HG03442 (cell line): Measurements from ENCODE around the gene TRDN.

ENCODE experiments used
- ATAC-seq: cut with Tn5 transposase; IDR thresholded peaks from one replicate; pipeline ENCODE4 v1.9.1; 2021; ENCODE audit warnings: mild to moderate bottlenecking, moderate library complexity; ENCODE audit not compliant: unreplicated experiment

TRDN gene

DNA sequence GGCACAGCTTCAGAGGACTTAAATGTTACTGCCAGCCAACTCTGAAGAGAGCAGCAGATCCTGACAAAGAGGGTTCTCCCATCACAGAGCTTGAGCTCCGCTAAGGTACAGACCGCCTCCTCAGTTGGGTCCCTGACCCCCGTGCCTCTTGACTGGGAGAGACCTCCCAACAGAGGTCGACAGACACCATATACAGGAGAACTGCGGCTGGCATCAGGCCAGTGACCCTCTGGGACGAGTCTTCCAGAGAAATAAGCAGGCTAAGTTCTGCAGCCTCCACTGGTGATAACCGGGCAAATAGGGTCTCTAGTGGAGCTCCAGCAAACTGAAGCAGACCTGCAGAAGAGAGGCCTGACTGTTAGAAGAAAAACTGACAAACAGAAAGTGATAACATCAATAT lies 453.8 kb downstream of the TRDN start:
- ATAC-seq: no peak

- no peak for ATAC-seq
These were observed 460.0 kb downstream of the TRDN start for GRCh38 chr6:123176706-123177105.

DNA sequence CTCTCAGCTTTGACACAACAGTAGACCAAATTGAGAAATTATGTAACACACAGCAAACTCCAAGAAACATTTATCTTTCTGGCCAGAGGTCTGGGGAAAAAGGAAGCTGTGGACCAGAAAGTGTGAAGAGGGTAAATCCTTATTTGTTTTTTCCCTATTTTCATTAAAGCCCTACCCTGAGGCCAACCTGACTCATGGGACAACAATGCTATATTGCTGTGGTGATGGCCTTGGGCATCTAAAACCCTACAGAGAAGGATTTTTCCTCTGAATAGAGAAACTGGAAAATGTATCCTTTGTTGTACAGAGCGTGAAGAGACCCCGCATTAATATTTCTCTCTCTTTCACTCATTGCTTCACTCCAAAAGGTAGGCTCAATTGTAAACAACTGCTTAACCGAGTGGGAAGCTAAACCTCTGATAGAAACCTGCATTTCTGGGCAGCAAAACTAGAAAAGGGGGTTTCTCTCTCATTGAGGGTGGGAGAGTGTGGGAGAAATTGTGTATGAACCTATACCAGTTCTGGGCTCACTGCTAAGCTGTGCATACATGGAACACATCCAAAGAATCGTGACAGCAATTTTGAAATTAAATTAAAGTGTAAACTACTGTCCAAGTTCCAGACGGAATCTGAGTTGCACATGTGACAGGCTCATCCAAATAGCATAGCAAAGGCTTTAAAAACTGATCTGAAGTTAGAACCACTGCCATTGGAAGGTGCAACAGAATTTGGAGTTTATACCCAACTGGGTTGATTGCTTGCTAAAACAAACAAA lies 465.2 kb downstream of the TRDN start:
- ATAC-seq: no peak

DNA sequence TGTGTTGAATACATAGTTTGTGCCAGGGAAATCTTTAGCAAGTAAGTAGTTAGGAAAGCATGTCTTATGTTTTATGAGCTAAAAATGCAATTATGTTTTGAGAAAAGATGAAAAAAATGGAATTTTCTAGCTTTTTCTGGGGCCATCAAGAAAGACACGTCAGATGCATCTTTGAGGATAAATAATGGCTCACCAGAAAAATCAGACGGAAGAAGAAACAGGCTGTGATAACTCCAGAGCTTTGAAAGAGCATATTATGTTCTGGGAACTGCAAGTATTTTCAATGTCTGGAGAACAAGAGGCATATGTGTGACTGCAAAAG lies 467.0 kb downstream of the TRDN start:
- ATAC-seq: no peak

DNA sequence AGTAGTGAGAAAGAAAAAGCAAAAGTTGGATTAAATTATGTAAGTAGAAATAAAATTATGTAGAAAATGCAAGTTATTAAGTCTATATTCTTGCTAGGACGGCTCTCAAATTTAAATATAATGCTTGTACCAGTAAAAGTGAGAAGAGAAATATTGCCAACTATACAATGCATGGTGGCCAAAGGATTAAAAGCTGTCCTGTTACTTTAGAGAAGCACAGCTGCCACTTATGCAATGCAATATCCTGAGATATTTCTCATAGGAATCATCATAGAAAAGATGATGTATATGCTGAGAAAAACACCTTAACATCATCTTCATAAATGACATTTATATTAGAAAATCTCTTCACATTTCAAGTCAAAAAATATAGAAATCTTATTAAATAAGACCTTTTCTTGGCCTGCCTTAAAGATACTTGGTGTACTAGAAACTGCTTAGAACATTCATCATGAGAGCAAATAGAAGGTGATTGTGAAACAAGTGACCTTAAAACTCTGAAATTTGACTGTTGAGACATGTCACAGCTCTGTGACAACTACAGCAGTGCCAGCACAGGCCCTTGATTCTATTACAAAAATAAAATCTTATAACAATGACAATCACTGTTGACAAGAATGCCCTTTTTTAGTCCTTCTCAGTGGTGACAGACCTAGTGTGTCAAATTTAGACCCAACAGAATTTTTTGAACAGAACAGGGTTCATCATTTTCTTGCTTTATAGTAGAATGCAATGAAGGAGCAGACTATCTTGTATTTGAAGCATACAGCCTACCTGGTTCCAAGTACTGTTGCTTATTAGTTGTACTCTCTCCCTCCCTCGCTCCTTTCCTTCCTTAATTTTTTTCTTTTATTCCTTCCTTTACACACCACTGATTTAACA lies 467.6 kb downstream of the TRDN start:
- no peak for ATAC-seq

DNA sequence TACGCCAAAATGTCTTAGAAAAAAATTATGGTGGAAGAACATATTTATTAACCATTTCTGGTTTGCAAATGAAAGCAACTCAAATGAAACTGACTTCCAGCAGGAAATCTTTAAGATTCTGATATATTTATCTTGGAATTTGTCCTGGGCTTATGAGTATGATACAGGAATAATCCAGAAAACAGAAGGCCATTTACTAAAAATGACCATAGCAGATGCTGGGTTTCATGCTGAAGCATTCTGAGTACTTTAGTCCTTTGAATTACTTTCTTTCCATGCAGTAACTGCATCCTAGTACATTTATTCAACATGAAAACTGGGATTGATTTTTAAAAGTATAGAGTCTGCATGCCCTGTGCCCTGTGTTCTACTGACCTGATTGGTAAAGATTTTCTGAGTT lies 468.3 kb downstream of the TRDN start:
- no peak for ATAC-seq
